Muscle of leg (tissue), 11 donors: ENCODE data around the gene MRPL49. TPM values are rescaled to one million over a fixed set of nuclear protein-coding genes. Genes with fewer than 3 reads are reported as not detected.

Source experiments
- DNase-seq: peaks from one replicate; pipeline ENCODE4 v3.0.0; 2013
- H3K27ac ChIP-seq: one replicate; pipeline ENCODE4 v1.5.1; 2013; ENCODE audit warnings: mild to moderate bottlenecking, low read length, control low read depth
- H3K27me3 ChIP-seq: one replicate; pipeline ENCODE4 v1.6.1; 2013; ENCODE audit warnings: low read length; ENCODE audit not compliant: control insufficient read depth, insufficient read depth
- H3K36me3 ChIP-seq: one replicate; pipeline ENCODE4 v1.6.1; 2013; ENCODE audit warnings: low read length; ENCODE audit not compliant: control insufficient read depth, insufficient read depth
- H3K4me1 ChIP-seq: one replicate; pipeline ENCODE4 v1.6.1; 2013; ENCODE audit warnings: low read length; ENCODE audit not compliant: control insufficient read depth, insufficient read depth
- H3K4me3 ChIP-seq: one replicate; pipeline ENCODE4 v1.5.1; 2013; ENCODE audit warnings: low read length, control low read depth
- H3K9me3 ChIP-seq: replicated peaks from 2 replicates; pipeline ENCODE4 v1.6.1; 2013; ENCODE audit warnings: low read depth, low read length; ENCODE audit not compliant: control insufficient read depth
- WGBS: methylation state at CpG from one replicate; pipeline ENCODE4 v1.1.5; 2013; ENCODE audit warnings: missing lambda C conversion rate; ENCODE audit not compliant: insufficient coverage; 5-methylcytosine and 5-hydroxymethylcytosine counted together
- polyA plus RNA-seq, 8 donors: library from polyadenylated mRNA; unstranded; fragments of 120-200 nt; gene quantifications; one replicate each; pipeline versions ENCODE4 v1.2.1 to v1.2.3, GENCODE V29; 2013; ENCODE audit warnings: inconsistent platforms in 1 of 8, low replicate concordance in 1 of 8; ENCODE audit not compliant: insufficient read length in 8 of 8, insufficient read depth in 1 of 8
- total RNA-seq: library from RNA; stranded (reverse); fragments of 120-200 nt; gene quantifications from one replicate; pipeline ENCODE4 v1.2.4, GENCODE V29; 2013

Gene MRPL49
- total and polyA plus RNA-seq, 9 donors: 19.5 to 31.1 (median 25.7) TPM

DNA sequence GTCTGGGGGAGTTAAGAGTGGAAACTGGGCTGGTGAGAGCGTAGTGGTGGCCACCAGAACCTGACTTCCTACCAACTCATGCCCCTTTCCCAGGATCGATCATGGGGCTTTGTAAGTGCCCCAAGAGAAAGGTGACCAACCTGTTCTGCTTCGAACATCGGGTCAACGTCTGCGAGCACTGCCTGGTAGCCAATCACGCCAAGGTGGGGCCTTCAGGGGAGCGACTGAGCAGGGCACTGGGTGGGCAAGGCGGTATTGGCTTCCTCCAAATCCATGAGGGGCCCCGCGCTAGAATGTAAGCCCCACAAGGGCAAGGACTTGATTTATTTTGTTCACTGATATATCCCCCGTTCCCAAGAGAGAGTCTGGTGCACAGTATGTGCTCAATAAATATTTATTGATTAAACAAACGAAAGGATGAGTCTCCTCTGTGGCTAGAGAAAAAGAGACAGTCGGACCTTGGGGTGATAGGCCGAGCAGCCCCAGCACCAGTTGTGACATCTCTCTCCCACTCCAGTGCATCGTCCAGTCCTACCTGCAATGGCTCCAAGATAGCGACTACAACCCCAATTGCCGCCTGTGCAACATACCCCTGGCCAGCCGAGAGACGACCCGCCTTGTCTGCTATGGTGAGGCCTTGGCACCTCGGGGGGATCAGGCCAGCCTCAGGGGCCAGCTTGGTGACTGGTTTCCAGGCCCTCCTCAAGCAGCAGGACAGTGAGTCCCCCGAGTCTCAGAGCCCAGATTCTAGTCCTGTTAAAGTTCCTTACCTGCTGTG lies 37.3 kb upstream of the MRPL49 start:
- 49% methylated on average over 14 of the region's 23 CpGs for WGBS
- H3K27ac ChIP-seq: peak overlapping the region; percentile 98
- no peaks in the 10 kb centered on the region for H3K9me3 ChIP-seq
- H3K4me1 ChIP-seq: peaks cover 16% of the 10 kb centered on the region
- peak overlapping the region; percentile 73 for H3K4me3 ChIP-seq
- no peak for DNase-seq
- peaks cover 58% of the 10 kb centered on the region for H3K36me3 ChIP-seq
- H3K27me3 ChIP-seq: no peaks in the 10 kb centered on the region

DNA sequence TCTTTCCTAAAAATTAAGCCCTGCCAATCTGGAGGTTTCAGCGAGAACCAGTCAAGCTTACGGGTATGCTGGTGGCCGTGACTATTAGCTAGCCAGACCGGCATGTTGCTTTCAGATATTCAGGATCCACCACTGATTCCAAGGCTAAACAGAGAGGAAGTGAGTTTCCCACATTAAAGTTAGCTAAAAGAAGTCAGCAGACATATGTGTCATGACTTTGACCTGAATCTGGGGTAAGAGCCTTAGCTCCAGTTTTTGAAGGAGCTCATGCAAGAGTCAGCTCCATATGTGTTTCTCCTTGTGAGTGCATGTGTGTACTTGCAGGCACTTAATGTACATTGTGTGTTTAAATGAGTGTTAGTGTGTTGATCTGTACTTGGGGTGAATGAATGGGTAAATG lies 36.7 kb upstream of the MRPL49 start:
- 94% methylated on average over 4 of the region's 4 CpGs for WGBS
- no peak overlapping the region for H3K4me3 ChIP-seq
- H3K27ac ChIP-seq: no peak overlapping the region
- H3K27me3 ChIP-seq: no peaks in the 10 kb centered on the region
- peaks cover 53% of the 10 kb centered on the region for H3K36me3 ChIP-seq
- H3K9me3 ChIP-seq: no peaks in the 10 kb centered on the region
- no peak for DNase-seq
- H3K4me1 ChIP-seq: peaks cover 16% of the 10 kb centered on the region

DNA sequence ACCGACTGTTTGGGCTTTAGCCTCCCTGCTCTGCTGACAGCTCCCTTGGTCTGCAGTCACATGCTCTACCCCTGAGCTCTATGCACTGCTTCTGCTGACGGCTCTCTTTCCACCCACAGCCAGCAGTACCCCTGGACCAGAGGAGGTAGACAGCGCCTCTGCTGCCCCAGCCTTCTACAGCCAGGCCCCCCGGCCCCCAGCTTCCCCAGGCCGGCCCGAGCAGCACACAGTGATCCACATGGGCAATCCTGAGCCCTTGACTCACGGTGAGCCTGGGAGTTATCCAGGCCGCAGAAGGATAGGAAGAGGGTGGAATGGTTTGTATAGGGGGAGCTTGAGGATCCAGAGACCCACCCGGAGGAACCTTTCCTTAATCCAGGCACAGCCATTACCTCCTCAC lies 35.3 kb upstream of the MRPL49 start:
- no peaks in the 10 kb centered on the region for H3K9me3 ChIP-seq
- H3K4me3 ChIP-seq: no peak overlapping the region
- no peak overlapping the region for H3K27ac ChIP-seq
- no peaks in the 10 kb centered on the region for H3K27me3 ChIP-seq
- peaks cover 48% of the 10 kb centered on the region for H3K36me3 ChIP-seq
- H3K4me1 ChIP-seq: peaks cover 16% of the 10 kb centered on the region
- DNase-seq: no peak
- 80% methylated on average over 5 of the region's 9 CpGs for WGBS

DNA sequence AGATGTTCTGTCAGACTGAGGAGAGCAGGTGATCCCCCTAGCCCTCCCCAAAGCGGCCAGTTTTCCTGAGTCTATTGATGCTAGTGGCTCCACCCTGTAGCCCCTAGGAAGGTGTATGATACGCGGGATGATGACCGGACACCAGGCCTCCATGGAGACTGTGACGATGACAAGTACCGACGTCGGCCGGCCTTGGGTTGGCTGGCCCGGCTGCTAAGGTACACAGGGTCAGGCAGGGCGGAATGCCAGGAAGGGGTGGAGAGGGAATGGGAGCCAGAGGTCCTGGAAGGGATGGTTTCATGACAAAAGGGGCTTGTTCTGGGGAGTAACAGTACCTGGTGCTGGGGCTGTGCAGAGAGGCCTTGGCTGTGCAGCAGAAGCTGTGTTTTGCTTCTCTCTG lies 34.9 kb upstream of the MRPL49 start:
- WGBS: 89% methylated on average over 11 of the region's 11 CpGs
- H3K27me3 ChIP-seq: no peaks in the 10 kb centered on the region
- H3K4me1 ChIP-seq: peaks cover 16% of the 10 kb centered on the region
- peaks cover 48% of the 10 kb centered on the region for H3K36me3 ChIP-seq
- no peak overlapping the region for H3K27ac ChIP-seq
- no peak overlapping the region for H3K4me3 ChIP-seq
- no peak for DNase-seq
- no peaks in the 10 kb centered on the region for H3K9me3 ChIP-seq

DNA sequence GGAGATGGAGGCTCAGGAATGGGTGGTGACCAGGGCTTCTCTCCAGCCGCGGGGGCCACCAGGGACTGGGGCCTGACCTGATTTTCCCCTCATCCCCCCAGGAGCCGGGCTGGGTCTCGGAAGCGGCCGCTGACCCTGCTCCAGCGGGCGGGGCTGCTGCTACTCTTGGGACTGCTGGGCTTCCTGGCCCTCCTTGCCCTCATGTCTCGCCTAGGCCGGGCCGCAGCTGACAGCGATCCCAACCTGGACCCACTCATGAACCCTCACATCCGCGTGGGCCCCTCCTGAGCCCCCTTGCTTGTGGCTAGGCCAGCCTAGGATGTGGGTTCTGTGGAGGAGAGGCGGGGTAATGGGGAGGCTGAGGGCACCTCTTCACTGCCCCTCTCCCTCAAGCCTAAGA lies 34.3 kb upstream of the MRPL49 start:
- Histone ChIP-seq H3K4me3 (no peak overlapping the region), H3K9me3 (no peaks in the 10 kb centered on the region), H3K4me1 (peaks cover 16% of the 10 kb centered on the region), H3K27me3 (no peaks in the 10 kb centered on the region), H3K27ac (no peak overlapping the region), H3K36me3 (peaks cover 48% of the 10 kb centered on the region)
- no peak for DNase-seq
- 90% methylated on average over 12 of the region's 15 CpGs for WGBS

DNA sequence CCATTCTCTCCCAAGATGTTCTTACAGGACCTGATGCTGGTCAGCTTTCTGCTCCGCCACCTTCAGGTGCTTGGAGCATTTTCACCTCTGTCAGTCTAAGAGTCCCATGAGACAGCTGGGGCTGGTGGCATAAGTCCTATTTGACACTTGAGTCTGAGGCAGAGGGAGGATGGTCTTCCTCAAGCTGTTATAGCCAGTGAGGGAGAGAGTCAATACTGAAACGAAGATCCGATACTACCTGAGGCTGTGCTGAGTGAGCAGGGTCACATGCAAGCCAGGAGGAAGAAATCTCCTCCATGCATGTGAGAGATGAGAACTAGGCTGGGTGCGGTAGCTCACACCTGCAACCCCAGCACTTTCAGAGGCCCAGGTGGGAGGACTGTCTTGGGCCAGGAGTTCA lies 32.5 kb upstream of the MRPL49 start:
- no peaks in the 10 kb centered on the region for H3K9me3 ChIP-seq
- H3K27ac ChIP-seq: no peak overlapping the region
- H3K36me3 ChIP-seq: peaks cover 48% of the 10 kb centered on the region
- no peaks in the 10 kb centered on the region for H3K27me3 ChIP-seq
- WGBS: 100% methylated on average over 2 of the region's 4 CpGs
- peaks cover 8% of the 10 kb centered on the region for H3K4me1 ChIP-seq
- H3K4me3 ChIP-seq: no peak overlapping the region
- DNase-seq: no peak

DNA sequence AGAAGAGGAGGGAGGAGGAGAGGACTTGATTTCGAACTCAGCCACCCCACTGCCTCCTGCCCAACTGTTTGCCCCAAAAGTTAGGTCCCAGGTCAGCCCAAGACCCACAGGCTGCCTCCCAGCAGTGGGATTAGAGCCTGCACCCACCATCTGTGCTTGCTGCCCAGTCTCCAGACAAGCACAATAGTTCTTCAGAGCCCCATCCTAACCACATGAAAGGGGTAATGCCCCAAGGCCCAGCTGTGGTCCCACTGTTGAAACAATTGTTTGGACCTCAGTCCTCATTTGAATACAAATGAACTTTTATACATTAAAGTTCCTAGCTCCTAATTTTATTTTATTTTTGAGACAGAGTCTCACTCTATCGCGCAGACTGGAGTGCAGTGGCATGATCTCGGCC lies 31.5 kb upstream of the MRPL49 start:
- Histone ChIP-seq H3K9me3 (no peaks in the 10 kb centered on the region), H3K36me3 (peaks cover 41% of the 10 kb centered on the region), H3K27me3 (no peaks in the 10 kb centered on the region), H3K4me1 (peaks cover 2% of the 10 kb centered on the region), H3K4me3 (no peak overlapping the region), H3K27ac (no peak overlapping the region)
- WGBS: 100% methylated on average over 3 of the region's 4 CpGs
- no peak for DNase-seq

DNA sequence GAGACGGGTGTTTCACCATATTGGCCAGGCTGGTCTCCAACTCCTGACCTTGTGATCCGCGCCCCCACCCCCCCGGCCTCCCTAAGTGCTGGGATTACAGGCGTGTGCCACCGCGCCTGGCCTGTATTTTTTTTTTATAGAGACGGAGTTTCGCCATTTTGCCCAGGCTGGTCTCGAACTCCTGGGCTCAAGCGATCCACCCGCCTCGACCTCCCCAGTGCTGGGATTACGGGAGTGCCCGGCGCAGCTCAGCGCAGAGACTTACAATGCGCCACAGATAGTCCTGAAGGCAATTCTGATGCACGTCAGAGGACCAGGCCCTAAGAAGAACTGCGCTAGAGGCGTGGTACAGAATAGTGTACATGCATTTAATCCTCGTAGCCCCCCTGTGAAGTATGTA lies 26.7 kb upstream of the MRPL49 start:
- H3K4me3 ChIP-seq: peak overlapping the region; percentile 90
- H3K27me3 ChIP-seq: no peaks in the 10 kb centered on the region
- H3K27ac ChIP-seq: peak overlapping the region; percentile 21
- peaks cover 9% of the 10 kb centered on the region for H3K4me1 ChIP-seq
- no peaks in the 10 kb centered on the region for H3K9me3 ChIP-seq
- 78% methylated on average over 22 of the region's 22 CpGs for WGBS
- DNase-seq: no peak
- H3K36me3 ChIP-seq: peaks cover 3% of the 10 kb centered on the region

DNA sequence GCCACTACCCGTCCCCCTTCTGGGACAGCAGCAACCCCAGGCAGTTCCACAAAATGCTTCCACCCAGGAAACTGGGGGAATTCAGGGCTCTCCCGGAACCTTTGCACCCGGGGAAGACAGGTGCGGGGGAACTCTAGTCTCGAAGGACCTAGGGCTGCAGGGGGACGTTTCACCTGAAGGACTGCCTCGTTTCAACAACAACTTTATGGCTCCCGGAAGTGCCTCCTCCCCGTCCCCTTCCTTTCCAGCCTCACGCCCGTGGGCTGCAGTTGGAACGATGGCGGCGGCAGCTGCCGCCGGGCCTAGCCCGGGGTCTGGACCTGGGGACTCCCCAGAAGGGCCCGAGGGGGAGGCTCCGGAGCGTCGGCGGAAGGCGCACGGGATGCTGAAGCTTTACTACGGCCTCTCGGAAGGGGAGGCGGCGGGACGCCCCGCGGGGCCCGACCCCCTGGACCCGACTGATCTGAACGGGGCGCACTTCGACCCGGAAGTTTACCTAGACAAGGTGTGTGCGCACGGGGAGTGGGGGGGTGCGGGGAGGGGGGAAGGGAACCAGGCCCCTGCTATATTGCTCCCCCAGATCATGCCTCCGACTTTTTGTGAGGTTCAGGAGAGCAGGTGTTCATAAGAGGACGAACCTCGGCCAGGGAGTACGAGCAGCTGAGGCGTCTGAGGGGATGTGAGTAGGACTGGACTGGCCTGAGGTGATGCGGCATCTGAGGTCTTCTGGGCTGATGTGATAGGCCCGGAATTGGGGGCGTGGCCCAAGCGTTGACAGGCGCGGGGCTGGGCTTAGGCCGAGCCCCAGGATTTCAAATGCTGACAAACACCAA lies 25.9 kb upstream of the MRPL49 start, which contains the start of gene VPS51:
Gene VPS51 (plus strand): TSS at position 241 of the 833 bp plus-strand sequence. CDS start 37 bp downstream, at position 278.
- Histone ChIP-seq H3K4me3 (peak within 1 kb of the TSS; percentile 90), H3K9me3 (no peaks in the 10 kb centered on the region), H3K36me3 (peaks cover 3% of the 10 kb centered on the region), H3K4me1 (peaks cover 9% of the 10 kb centered on the region), H3K27me3 (no peaks in the 10 kb centered on the region), H3K27ac (peak within 1 kb of the TSS; percentile 87)
- under 1% methylated on average over 36 of the region's 52 CpGs for WGBS
- peak; percentile 96 for DNase-seq

DNA sequence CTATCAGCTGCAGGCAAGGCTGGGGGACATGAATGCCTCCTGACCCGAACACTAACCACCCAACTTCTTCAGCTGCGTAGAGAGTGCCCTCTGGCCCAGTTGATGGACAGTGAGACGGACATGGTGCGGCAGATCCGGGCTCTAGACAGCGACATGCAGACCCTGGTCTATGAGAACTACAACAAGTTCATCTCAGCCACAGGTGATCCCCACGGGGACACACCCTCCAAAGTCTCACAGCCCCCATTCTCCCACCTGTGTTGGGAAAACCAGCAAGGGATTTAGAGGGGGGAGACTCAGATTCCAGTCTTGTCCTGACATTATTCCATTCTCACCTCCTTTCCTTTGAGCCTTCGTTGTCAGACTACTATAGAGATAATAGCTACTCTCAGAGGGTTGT lies 25.2 kb upstream of the MRPL49 start:
- H3K9me3 ChIP-seq: no peaks in the 10 kb centered on the region
- H3K27me3 ChIP-seq: no peaks in the 10 kb centered on the region
- 13% methylated on average over 2 of the region's 8 CpGs for WGBS
- H3K4me3 ChIP-seq: peak overlapping the region; percentile 90
- peaks cover 9% of the 10 kb centered on the region for H3K4me1 ChIP-seq
- peak overlapping the region; percentile 87 for H3K27ac ChIP-seq
- H3K36me3 ChIP-seq: peaks cover 3% of the 10 kb centered on the region
- DNase-seq: no peak
